Gastroesophageal sphincter (tissue), 3 donors: ENCODE data around the gene GAB4.

Experiments used
- CTCF ChIP-seq, 4 experiments: fragments of 200-600 bp in 2 of 4; fragments of 450-650 bp in 2 of 4; sonication (generic) in 1 of 4; IDR thresholded peaks; one replicate each; pipeline ENCODE4 v1.5.1; 2017 to 2019; ENCODE audit warnings: antibody characterized with exemption in 4 of 4, mild to moderate bottlenecking in 2 of 4, moderate library complexity in 2 of 4
- EP300 ChIP-seq: sonication (generic); formaldehyde crosslinking; IDR thresholded peaks from one replicate; pipeline ENCODE4 v1.6.1; 2017; ENCODE audit warnings: antibody characterized with exemption, mild to moderate bottlenecking
- POLR2A ChIP-seq, 2 donors: fragments of 450-650 bp; IDR thresholded peaks; one replicate each; pipeline ENCODE4 v1.6.1; 2017; ENCODE audit warnings: antibody characterized with exemption in 2 of 2, mild to moderate bottlenecking in 2 of 2, moderate library complexity in 1 of 2
- POLR2AphosphoS5 ChIP-seq: sonication (generic); formaldehyde crosslinking; IDR thresholded peaks from one replicate; pipeline ENCODE4 v1.6.1; 2017; ENCODE audit warnings: antibody characterized with exemption

GRCh38 chr22:16933291-16934282 lies 74.4 kb downstream of the GAB4 start:
- TF ChIP-seq CTCF (IDR thresholded peaks at IDR 0.05) (no peak), POLR2A (IDR thresholded peaks at IDR 0.05) (no peak), EP300 (no peak), POLR2AphosphoS5 (no peak)
